ENCODE data around the gene STRA6. TPM values are rescaled to one million over a fixed set of nuclear protein-coding genes. Genes with fewer than 3 reads are reported as not detected.
"Not testable (repeated sequence)": the region's sequence is repeated elsewhere in the genome, so short reads cannot be mapped to it uniquely, and the experiment has no call there.

STRA6 gene
- total RNA-seq, 4 donors from 2014 or later, result not detected

- Histone ChIP-seq H3K27me3 (no peaks in the 10 kb centered on the region), H3K36me3 (no peaks in the 10 kb centered on the region), H3K27ac (no peak overlapping the region), H3K4me1 (peaks cover 24 to 37% of the 10 kb centered on the region in 2 donors), H3K9me3 (no peaks in the 10 kb centered on the region), H3K4me3 (replicated peaks in 1 of 3) (no peak overlapping the region)
- DNase-seq, result no peak
- TF ChIP-seq POLR2A (IDR thresholded peaks at IDR 0.05) (no peak), CTCF (IDR thresholded peaks at IDR 0.05) (no peak)
- intact Hi-C loops (cut with DNase I), result no loop called here
- 86 to 90% methylated on average over 15 of the region's 15 CpGs for WGBS, 2 donors
Measured at GRCh38 chr15:74170071-74170844, 32.3 kb downstream of the STRA6 start.

- Histone ChIP-seq H3K4me1 (peaks cover 12 to 21% of the 10 kb centered on the region in 2 donors), H3K4me3 (replicated peaks in 1 of 3) (no peak overlapping the region), H3K27ac (no peak overlapping the region), H3K36me3 (no peaks in the 10 kb centered on the region), H3K9me3 (no peaks in the 10 kb centered on the region), H3K27me3 (no peaks in the 10 kb centered on the region)
- no peak for TF ChIP-seq CTCF (IDR thresholded peaks at IDR 0.05)
- TF ChIP-seq POLR2A (IDR thresholded peaks at IDR 0.05), result no peak
- DNase-seq, result no peak
- 47 to 48% methylated on average over 3 of the region's 3 CpGs for WGBS, 2 donors
- intact Hi-C loops (cut with DNase I), result no loop called here
Measured at GRCh38 chr15:74168711-74169126, 33.9 kb downstream of the STRA6 start.

- WGBS, 2 donors, result 84 to 86% methylated on average over 4 of the region's 4 CpGs
- no peak for TF ChIP-seq POLR2A (IDR thresholded peaks at IDR 0.05)
- no peak for TF ChIP-seq CTCF (IDR thresholded peaks at IDR 0.05)
- H3K9me3 ChIP-seq, result no peaks in the 10 kb centered on the region
- H3K27me3 ChIP-seq, result no peaks in the 10 kb centered on the region
- no peaks in the 10 kb centered on the region for H3K36me3 ChIP-seq
- no peak for DNase-seq
- H3K27ac ChIP-seq, result no peak overlapping the region
- intact Hi-C loops (cut with DNase I), result no loop called here
- no peak overlapping the region for H3K4me3 ChIP-seq (replicated peaks in 1 of 3)
- H3K4me1 ChIP-seq, result peaks cover 5 to 13% of the 10 kb centered on the region in 2 donors
Measured at GRCh38 chr15:74167891-74168331, 34.7 kb downstream of the STRA6 start.

GRCh38 chr15:74165461-74165860 is 37.1 kb downstream of the STRA6 start:
- TF ChIP-seq POLR2A (IDR thresholded peaks at IDR 0.05), result no peak
- TF ChIP-seq CTCF (IDR thresholded peaks at IDR 0.05), result no peak
- Histone ChIP-seq H3K4me3 (replicated peaks in 1 of 3) (no peak overlapping the region), H3K4me1 (no peaks in the 10 kb centered on the region), H3K27ac (no peak overlapping the region), H3K27me3 (no peaks in the 10 kb centered on the region), H3K36me3 (no peaks in the 10 kb centered on the region), H3K9me3 (no peaks in the 10 kb centered on the region)
- DNase-seq, result no peak
- 93 to 98% methylated on average over 1 of the region's 1 CpG for WGBS, 2 donors
- intact Hi-C loops (cut with DNase I), result no loop called here

GRCh38 chr15:74162195-74162536 is 40.4 kb downstream of the STRA6 start:
- intact Hi-C loops (cut with DNase I), result not testable (repeated sequence)

GRCh38 chr15:74160390-74160789 is 42.2 kb downstream of the STRA6 start:
- DNase-seq; H3K36me3 ChIP-seq; intact Hi-C loops (cut with DNase I); H3K4me3 ChIP-seq (replicated peaks in 1 of 3); H3K27ac ChIP-seq; H3K9me3 ChIP-seq; H3K4me1 ChIP-seq; H3K27me3 ChIP-seq: not testable (repeated sequence)
- 95 to 98% methylated on average over 3 of the region's 3 CpGs for WGBS, 2 donors

More at GRCh38 chr15:74162195-74162536, 40.4 kb downstream of the STRA6 start:
- not testable (repeated sequence) for H3K27ac ChIP-seq; H3K27me3 ChIP-seq; H3K36me3 ChIP-seq; H3K4me1 ChIP-seq; DNase-seq; H3K4me3 ChIP-seq (replicated peaks in 1 of 3); H3K9me3 ChIP-seq
- WGBS, 2 donors, result 87% methylated on average over 3 of the region's 3 CpGs

Data from thyroid gland (tissue), 4 donors.